ENCODE results near the gene NUP93.

The NUP93 gene

DNA sequence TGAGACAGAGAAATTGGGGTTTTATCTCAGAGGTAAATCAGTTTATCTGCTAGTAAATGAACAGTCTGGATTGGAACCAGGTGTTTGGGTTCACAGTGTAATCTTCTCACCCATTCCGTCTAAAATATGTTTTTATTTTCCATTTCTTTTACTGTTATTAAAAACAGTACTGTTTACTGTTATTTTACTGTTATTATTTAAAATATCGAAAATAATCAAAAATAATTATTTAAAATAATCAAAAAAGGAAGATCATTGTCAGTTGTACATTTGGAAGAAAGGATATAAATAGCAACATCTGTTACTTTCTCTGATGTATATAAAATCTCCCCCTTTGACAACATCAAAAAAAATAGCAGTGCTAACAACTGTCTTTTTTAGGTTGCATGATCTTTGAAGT is 11.5 kb downstream of the NUP93 start:
- Histone ChIP-seq H3K36me3 (ENCODE audit: control insufficient read depth in 2 of 2, insufficient read depth in 1 of 2, low read length in 2 of 2) (no peaks in the 10 kb centered on the region), H3K27ac (ENCODE audit: extremely low read depth, low read depth, low read length) (no peak overlapping the region), H3K9me3 (ENCODE audit: control insufficient read depth, insufficient read depth, low read depth, low read length) (no peaks in the 10 kb centered on the region), H3K4me3 (ENCODE audit: low read depth, low read length) (no peak overlapping the region), H3K4me1 (ENCODE audit: control insufficient read depth, insufficient read depth, low read length) (peaks cover 14% of the 10 kb centered on the region)
- ChIA-PET POLR2A (no interaction called here), CTCF (interaction anchor here (0.7 kb wide), 1 partner anchor 891 kb away, joined by 4 read pairs; no protein-coding TSS in a partner anchor)
- TF ChIP-seq ZNF585B (tag by site-specific recombination; IDR thresholded peaks at IDR 0.05): no peak

DNA sequence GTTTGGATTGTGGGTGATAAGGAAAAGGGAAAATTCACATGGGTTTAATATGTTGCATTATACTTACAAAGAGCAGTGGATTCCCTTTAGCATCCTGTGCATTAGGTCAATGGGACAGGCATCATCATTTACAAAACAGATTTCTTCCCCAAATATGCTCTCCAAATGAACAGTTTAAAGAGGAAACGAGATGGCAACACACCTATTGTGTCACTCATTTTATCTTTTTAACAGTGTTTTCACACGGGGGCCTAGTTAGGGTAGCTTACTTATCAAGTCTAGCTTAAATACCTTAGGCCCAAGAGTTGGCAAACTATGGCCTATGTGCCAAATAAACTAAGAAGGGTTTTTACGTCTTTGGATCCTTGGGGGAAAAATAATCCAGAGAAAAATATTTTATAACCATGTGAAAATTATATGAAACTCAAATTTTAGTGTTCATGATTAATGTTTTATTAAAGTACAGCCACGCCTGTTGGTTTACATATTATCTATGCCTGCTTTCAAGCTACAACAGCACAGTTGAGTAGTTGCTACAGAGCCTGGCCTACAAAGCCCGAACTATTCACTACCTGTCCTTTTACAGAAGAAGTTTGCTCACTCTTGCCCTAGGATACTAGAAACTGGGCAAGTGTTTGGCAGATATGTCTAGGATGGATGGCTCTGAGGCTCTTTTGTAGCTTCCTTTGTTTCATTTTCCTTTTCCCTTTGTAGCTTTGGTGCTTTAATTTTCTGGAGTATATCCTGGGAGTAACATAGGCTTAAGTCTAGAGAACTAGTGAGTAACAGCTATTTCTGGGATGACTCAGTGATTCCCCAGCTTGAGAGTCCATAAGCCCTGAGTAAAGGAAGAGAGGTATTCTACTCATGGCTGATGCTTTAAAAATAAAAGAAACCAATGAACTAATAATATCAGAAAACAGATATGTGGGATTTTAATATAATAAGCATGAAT is 12.4 kb downstream of the NUP93 start:
- TF ChIP-seq ZNF214 (tag by site-specific recombination; IDR thresholded peaks at IDR 0.05; ENCODE audit: borderline replicate concordance) (no peak), FEZF1 (tag by site-specific recombination; IDR thresholded peaks at IDR 0.05) (peak; percentile 54), ZNF292 (tag by site-specific recombination; IDR thresholded peaks at IDR 0.05; ENCODE audit: borderline replicate concordance, low read depth) (no peak), MYNN (tag by site-specific recombination; IDR thresholded peaks at IDR 0.05; ENCODE audit: borderline replicate concordance) (no peak)
- CTCF ChIA-PET: interaction anchor here (0.6 to 1.0 kb wide), 4 partner anchors 48 to 844 kb away, joined by 3 to 4 read pairs (median 3); no protein-coding TSS in a partner anchor
- no peaks in the 10 kb centered on the region for H3K9me3 ChIP-seq (ENCODE audit: control insufficient read depth, insufficient read depth, low read depth, low read length)
- POLR2A ChIA-PET: interaction anchor here (0.5 to 0.6 kb wide), 2 partner anchors 19 to 51 kb away, joined by 4 read pairs; no protein-coding TSS in a partner anchor
- no peak overlapping the region for H3K27ac ChIP-seq (ENCODE audit: extremely low read depth, low read depth, low read length)
- no peaks in the 10 kb centered on the region for H3K36me3 ChIP-seq (ENCODE audit: control insufficient read depth in 2 of 2, insufficient read depth in 1 of 2, low read length in 2 of 2)
- peaks cover 15% of the 10 kb centered on the region for H3K4me1 ChIP-seq (ENCODE audit: control insufficient read depth, insufficient read depth, low read length)
- H3K4me3 ChIP-seq (ENCODE audit: low read depth, low read length): no peak overlapping the region

DNA sequence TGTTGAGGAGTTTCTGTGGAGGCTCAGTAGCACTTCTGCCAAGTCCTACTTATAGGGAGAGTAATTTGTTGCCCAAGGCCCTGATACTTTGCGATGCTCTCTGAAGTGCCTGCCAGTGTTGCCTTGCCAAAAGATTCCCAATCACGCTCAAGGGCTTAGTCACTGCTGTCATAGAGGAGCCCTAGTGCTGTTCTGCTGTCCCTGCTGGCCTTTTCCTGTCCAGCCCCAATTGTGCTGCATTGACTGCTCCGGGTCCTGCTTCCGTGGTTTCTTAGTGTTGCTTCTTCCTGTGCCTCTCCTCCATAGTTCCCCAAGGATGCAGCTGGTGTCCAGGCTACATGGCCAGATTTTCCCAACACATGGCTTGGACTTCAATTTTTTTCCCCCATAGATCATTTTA is 13.9 kb downstream of the NUP93 start:
- H3K4me3 ChIP-seq (ENCODE audit: low read depth, low read length): no peak overlapping the region
- H3K36me3 ChIP-seq (ENCODE audit: control insufficient read depth in 2 of 2, insufficient read depth in 1 of 2, low read length in 2 of 2): peaks cover 0 to 9% of the 10 kb centered on the region in 2 experiments; a peak in 1 of 3 replicates
- ChIA-PET CTCF (interaction anchor here (0.7 to 1.1 kb wide), 2 partner anchors 50 to 404 kb away, joined by 3 to 6 read pairs; no protein-coding TSS in a partner anchor), POLR2A (no interaction called here)
- H3K27ac ChIP-seq (ENCODE audit: extremely low read depth, low read depth, low read length): no peak overlapping the region
- H3K4me1 ChIP-seq (ENCODE audit: control insufficient read depth, insufficient read depth, low read length): peaks cover 8% of the 10 kb centered on the region
- TF ChIP-seq IKZF3 (tag by site-specific recombination; IDR thresholded peaks at IDR 0.05) (no peak), ZBTB17 (tag by site-specific recombination; IDR thresholded peaks at IDR 0.05) (0 out of 2 replicates have a peak, but pooled peaks have one; percentile 26), ZNF514 (tag by site-specific recombination; IDR thresholded peaks at IDR 0.05) (no peak), ZNF600 (tag by site-specific recombination; IDR thresholded peaks at IDR 0.05) (peak; percentile 99), RBAK (tag by site-specific recombination; IDR thresholded peaks at IDR 0.05) (no peak), ZNF248 (tag by site-specific recombination; IDR thresholded peaks at IDR 0.05) (no peak), EGR2 (tag by site-specific recombination; IDR thresholded peaks at IDR 0.05; ENCODE audit: low read depth) (no peak), ZNF350 (tag by site-specific recombination; IDR thresholded peaks at IDR 0.05) (no peak), FEZF1 (tag by site-specific recombination; IDR thresholded peaks at IDR 0.05) (peak; percentile 52; the same call in 1 of the 2 replicates), ZNF223 (tag by site-specific recombination; IDR thresholded peaks at IDR 0.05) (no peak), ZBTB21 (tag by site-specific recombination; IDR thresholded peaks at IDR 0.05) (no peak), KLF7 (tag by site-specific recombination; IDR thresholded peaks at IDR 0.05; ENCODE audit: borderline replicate concordance) (no peak)
- TF ChIP-seq, protein P1, sequence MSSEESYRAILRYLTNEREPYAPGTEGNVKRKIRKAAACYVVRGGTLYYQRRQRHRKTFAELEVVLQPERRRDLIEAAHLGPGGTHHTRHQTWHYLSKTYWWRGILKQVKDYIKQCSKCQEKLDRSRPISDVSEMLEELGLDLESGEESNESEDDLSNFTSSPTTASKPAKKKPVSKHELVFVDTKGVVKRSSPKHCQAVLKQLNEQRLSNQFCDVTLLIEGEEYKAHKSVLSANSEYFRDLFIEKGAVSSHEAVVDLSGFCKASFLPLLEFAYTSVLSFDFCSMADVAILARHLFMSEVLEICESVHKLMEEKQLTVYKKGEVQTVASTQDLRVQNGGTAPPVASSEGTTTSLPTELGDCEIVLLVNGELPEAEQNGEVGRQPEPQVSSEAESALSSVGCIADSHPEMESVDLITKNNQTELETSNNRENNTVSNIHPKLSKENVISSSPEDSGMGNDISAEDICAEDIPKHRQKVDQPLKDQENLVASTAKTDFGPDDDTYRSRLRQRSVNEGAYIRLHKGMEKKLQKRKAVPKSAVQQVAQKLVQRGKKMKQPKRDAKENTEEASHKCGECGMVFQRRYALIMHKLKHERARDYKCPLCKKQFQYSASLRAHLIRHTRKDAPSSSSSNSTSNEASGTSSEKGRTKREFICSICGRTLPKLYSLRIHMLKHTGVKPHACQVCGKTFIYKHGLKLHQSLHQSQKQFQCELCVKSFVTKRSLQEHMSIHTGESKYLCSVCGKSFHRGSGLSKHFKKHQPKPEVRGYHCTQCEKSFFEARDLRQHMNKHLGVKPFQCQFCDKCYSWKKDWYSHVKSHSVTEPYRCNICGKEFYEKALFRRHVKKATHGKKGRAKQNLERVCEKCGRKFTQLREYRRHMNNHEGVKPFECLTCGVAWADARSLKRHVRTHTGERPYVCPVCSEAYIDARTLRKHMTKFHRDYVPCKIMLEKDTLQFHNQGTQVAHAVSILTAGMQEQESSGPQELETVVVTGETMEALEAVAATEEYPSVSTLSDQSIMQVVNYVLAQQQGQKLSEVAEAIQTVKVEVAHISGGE (tag by site-specific recombination; conservative IDR thresholded peaks at IDR 0.05; ENCODE audit: low read depth): peak; percentile 72
- TF ChIP-seq, protein P2, sequence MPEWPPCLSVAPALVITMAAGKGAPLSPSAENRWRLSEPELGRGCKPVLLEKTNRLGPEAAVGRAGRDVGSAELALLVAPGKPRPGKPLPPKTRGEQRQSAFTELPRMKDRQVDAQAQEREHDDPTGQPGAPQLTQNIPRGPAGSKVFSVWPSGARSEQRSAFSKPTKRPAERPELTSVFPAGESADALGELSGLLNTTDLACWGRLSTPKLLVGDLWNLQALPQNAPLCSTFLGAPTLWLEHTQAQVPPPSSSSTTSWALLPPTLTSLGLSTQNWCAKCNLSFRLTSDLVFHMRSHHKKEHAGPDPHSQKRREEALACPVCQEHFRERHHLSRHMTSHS (tag by site-specific recombination; IDR thresholded peaks at IDR 0.05): no peak
- TF ChIP-seq, protein P3, sequence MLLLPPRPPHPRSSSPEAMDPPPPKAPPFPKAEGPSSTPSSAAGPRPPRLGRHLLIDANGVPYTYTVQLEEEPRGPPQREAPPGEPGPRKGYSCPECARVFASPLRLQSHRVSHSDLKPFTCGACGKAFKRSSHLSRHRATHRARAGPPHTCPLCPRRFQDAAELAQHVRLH (tag by site-specific recombination; IDR thresholded peaks at IDR 0.05): no peak
- H3K9me3 ChIP-seq (ENCODE audit: control insufficient read depth, insufficient read depth, low read depth, low read length): no peaks in the 10 kb centered on the region

Measured in HEK293 (cell line).